HG03039 (cell line): ENCODE measurements around the gene TPRKB.
"Not testable (repeated sequence)": the region's sequence is repeated elsewhere in the genome, so short reads cannot be mapped to it uniquely, and the experiment has no call there.

Source experiments
- ATAC-seq: cut with Tn5 transposase; IDR thresholded peaks from one replicate; pipeline ENCODE4 v1.9.1; 2021; ENCODE audit warnings: mild to moderate bottlenecking, moderate library complexity; ENCODE audit not compliant: unreplicated experiment

The TPRKB gene

DNA sequence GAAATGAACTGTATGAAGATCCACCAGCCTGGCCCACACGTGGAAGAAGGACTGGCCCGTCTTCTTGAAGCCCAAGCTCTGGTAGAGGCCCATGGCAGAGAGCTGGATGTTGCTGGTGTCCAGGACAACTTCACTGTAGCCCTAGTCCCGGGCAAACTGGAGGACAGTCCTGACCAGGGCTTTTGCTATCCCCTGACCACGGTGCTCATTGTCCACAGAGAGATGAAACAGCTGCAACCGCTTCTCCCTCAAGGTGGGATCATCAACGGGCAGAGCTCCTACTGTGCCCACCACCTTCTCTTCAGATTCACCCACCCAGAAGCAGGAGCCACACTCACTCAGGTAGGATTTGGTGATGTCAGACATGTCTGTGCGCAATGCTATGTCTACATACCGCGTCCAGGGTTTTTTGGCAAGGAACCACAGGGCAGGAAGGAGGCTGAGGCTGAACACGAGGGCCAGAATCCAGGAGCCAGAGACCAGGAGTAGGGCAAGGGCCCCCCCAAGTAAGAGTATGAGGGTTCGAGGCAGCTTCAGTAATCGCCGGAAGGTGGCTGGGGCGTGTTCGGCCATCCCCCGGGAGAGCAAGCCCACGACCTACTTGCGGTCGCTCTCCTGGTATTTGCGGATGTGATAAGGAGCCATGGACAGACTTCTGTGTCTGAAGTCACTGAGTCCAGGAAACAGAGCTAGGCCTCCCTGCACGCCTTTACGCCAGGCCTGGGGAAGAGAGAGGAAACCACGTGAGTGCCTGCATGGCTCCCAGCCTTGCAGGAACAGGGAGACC is 36.3 kb downstream of the TPRKB start:
- ATAC-seq = no peak

DNA sequence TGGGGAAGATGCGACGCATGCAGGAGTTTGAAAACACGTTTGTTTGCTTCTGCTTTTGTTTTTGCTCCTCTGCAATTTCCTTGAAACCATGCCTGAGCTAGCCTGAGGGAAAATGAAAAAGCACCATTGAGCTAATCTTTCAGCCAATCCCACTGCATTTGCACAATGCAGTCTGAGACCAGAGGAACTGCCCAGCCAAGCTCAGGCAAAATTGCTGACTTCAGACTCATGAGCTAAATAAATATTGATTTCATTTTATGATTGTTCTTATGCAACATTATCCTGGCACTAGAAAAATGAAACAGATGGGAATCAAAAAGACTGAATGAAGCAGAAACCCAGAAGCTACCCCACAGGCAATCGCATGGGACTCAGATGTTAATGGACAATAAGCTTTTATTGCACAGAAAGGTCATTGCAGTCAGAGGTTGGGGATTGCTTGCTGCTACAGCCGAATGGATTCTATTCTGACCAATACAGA is 37.0 kb downstream of the TPRKB start:
- ATAC-seq = no peak

DNA sequence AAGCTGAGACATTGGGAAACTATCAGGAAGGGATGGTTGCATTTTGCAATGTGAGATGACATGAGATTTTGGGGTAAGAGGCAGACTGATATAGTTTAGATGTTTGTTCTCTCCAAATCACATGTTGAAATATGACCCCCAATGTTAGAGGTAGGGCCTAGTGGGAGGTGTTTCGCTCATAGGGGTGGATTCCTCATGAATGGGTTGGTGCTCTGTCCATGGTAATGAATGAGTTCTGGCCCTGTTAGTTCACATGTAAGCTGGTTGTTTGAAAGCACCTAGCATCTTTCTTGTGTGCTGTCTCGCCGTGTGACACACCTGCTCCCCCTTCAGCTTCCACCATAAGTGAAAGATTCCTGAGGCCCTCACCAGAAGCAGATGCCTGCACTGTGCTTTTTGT is 37.7 kb downstream of the TPRKB start:
- no peak for ATAC-seq

DNA sequence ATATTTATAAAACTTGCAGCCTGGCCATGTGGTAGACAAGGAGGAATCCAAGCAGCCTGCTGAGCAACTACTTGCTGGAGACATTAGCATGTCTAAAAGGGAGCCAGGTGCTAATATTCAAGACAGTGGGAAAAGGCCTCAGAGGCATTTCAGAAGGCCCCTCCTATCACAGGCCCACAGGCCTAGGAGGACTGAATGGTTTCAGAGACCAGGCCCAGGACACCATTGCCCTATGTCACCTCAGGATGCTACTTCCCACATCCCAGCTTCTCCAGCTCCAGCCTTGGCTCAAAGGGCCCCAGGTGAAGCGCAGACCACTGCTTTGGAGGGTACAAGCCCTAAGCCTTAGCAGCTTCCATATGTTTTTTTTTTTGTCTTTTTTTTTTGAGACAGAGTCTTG is 39.0 kb downstream of the TPRKB start:
- ATAC-seq = no peak

DNA sequence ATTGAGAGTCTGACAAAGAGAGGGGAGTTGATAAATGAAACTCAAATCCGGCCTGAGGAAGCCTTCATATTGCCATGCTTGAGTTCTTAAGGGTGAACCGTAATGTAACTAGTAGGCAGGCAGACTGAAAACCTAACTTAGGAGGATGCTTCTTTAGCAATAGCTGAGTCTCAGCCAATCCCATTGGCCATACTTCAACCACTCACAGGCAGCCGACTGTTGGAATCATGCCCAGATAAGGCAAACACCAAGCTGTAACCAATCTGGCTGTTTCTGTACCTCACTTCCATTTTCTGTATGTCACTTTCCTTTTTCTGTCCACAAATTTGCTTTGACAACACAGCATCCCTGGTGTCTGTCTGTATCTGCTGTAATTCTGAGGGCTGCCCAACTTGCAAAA is 39.5 kb downstream of the TPRKB start:
- ATAC-seq = no peak

DNA sequence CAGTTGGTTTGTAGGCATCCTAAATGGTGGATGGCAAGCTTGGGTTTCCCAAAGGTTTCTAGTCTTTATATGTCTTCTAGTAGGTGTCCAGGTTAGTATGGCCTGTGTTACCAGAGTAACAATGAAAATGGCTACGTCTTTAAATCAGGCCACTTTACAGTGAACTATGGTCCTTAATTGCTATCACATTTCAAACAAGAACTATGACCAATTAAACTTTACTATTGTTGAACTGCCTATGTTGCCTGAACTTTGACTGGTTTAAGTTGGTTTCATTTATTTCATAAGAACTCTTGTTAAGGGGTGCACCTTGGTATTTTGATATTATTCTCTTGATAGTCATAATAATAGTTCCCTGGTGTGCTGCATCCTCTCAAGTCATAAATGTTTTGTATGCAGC is 40.2 kb downstream of the TPRKB start:
- ATAC-seq = not testable (repeated sequence)

DNA sequence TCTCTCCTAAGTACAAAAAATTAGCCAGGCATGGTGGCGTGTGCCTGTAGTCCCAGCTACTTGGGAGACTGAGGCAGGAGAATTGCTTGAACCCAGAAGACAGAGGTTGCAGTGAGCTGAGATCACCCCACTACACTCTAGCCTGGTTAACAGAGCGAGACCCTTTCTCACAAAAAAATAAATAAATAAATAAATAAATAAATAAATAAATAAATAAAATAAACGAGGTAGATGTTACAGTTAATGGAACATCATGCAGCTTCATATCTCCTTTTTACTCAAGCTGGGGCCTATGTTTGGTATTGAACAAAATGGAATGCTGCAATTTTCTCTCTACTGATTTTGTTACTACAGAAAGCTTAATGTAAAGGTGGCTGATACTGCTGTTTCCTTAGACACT is 40.6 kb downstream of the TPRKB start:
- ATAC-seq = not testable (repeated sequence)

DNA sequence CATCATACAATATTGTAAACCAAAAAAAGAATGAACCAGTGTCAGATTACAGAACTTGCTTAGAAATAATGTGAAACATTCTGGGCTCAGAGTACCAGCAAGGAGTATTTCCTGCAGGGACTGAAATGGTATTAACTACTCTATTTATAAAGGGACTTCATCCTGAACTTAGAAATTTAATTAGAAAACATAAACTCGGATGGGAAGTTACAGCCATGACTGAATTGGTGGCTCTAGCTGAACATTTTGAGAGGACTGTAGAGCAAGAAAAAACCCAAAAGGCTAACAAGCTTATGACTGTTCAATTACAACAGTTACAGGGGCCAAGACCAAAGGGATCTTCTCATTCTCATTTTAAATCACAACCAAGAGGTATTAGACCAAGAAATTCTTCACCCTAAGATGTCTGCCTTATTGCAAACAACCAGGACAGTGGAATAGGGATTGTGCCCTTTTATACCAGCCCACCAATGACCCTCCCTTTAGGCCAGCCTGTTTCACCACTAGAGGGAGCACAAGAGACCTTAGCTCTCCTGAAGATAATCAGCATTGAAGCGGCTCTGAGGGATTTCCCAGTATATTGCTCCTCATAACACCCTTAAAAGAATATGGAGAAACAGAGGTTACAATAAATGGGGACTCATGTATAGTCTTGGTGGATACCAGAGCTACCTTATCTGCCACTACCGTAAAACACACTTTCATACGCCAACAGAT is 46.6 kb downstream of the TPRKB start:
- ATAC-seq = not testable (repeated sequence)

DNA sequence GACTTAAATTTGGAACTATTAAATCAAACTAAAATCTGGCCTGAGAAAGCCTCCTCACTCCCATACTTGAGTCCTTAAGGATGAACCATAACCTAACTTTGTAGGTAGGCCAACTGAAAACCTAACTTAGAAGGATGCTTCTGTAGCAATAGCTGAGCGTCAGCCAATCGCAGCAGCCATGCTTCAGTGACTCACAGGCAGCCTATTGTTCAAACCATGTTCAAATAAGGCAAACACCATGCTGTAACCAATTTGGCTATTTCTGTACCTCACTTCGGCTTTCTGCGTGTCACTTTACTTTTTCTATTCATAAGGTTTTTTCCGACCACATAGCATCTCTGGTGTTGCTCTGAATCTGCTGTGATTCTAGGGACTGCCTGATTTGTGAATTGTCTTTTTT is 48.7 kb downstream of the TPRKB start:
- not testable (repeated sequence) for ATAC-seq

DNA sequence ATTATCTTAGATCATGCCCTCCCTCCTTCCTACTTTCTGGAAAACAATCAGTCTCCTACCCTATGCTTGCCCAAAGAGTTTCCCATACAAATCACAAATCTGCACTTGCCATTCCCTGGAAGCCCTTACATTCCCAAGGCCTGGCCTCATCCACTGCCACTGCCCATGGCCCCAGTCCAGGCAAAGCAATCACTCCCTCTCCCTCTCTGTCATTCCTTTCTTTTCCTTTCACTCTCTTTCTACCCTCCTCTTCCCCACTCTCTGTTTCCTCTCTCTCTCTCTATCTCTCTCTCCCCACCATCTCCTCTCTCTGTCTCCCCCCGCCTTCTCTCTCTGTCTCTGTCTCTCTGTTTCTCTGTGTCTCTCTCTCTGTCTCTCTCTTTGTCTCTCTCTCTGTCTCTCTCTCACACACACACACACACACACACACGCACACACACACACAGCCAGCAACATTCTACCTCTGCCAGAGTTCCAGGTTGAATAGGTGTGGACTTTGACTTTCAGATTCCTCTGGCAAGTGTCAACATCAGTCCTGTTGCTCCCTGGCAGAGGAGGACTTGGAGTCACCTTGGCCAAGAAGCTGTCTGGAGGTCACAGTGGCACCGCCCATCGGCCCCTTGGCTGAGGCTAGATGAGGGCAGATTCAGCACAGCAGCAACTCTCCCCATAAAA is 51.2 kb downstream of the TPRKB start:
- ATAC-seq = no peak

DNA sequence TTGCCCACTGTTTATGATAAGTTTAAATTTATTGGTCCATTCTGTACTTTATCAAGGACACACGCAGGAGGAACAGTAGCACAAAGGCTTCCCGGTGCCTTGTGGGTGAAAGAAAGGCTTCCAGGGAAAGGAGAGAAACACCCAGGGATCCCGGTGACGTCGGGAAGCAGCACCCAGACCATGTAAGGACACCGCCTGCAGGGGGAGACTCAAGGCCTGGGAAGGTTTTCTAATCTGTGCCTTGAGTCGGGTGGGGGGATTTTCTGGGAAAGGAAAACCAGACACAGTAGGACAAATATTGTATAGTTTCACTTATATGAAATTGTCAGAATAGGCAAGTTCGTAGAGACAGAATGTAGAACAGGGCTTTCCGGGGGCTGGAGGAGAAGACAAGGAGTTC is 52.2 kb downstream of the TPRKB start:
- not testable (repeated sequence) for ATAC-seq

DNA sequence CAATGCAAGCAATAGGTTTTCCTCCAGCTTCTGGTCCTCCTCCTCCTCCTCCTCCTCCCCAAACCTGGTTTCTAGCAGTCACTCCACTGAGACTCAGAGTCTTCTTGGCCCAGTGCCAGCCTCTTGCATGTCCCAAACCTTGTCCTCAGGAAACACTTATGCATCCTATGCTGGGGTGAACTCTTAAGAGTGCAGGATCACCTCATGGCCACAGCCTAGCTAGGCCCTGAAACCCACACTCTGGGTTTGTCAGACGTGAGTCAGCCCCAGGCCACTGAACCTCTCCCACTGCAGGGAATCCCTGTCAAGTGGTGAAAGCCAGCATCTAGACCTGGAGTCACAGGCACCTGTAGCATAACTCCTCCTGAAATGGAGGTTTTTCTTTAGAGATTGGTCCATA is 52.8 kb downstream of the TPRKB start:
- ATAC-seq = not testable (repeated sequence)

DNA sequence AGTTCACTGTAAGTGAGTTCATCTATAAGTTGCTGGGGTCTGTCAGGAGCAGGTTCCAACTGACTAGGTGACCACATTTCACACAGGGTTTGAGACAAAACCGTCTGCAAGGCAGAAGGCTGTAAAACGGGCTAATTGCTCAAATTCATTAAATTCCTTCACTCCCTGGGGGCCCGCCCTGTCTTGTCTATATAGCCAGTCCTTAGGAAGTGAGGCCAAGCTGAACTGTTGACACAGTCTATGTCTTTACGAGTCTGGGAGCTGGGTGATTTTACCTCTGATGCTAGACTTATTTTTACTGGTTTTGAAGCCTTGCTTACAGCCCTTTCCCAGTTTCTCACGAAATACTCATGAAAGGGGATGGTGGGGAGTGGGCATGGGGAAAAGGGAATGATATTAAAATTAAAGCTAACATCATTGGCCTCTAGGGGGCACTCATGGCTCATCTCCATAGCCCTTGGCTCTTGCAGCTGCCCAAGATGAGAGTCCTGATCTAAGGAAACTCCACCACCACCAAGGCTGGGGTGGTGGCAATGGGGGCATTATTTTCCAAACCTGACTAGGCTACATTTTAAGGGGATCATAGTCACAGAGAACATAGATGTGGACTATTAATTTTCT is 57.1 kb downstream of the TPRKB start:
- not testable (repeated sequence) for ATAC-seq
